Hepatocyte (in vitro differentiated cells): ENCODE measurements around the gene CDY2B.
"Not testable (repeated sequence)": the region's sequence is repeated elsewhere in the genome, so short reads cannot be mapped to it uniquely, and the experiment has no call there.

Experiments
- EZH2 ChIP-seq: fragments of 200-600 bp; sonication (generic); IDR thresholded peaks from 2 replicates; pipeline ENCODE4 v1.6.1; 2016; ENCODE audit warnings: antibody characterized with exemption, mild to moderate bottlenecking, borderline replicate concordance
- EZH2phosphoT487 ChIP-seq: fragments of 200-600 bp; sonication (generic); IDR thresholded peaks from one replicate; pipeline ENCODE4 v1.6.1; 2018; ENCODE audit warnings: antibody characterized with exemption, mild to moderate bottlenecking, low read depth, moderate library complexity; ENCODE audit not compliant: unreplicated experiment, severe bottlenecking
- TF ChIP-seq, protein P1 (sequence below): fragments of 200-600 bp; sonication (generic); IDR thresholded peaks from 2 replicates; pipeline ENCODE4 v1.5.1; 2016; ENCODE audit warnings: antibody characterized with exemption, mild to moderate bottlenecking; ENCODE audit not compliant: poor library complexity

DNA sequence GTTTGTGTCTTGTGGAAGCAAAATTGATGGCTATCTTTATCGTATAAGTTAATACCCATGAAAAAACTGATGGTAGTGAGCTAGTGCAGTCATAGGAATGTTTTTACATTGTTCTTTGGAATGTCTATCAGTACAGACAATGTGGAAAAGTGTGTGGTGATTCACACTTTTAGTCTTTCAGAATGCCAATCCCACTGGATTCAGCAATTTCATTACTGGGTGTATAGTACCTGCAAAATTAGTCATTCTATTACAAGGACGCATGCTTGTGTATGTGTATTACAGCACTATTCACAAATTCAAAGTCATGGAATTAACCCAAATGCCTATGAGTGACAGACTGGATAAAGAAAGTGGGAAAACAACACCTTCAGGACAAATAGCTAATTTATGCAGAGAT, 27.3 kb upstream of the CDY2B start:
- TF ChIP-seq, protein P1, sequence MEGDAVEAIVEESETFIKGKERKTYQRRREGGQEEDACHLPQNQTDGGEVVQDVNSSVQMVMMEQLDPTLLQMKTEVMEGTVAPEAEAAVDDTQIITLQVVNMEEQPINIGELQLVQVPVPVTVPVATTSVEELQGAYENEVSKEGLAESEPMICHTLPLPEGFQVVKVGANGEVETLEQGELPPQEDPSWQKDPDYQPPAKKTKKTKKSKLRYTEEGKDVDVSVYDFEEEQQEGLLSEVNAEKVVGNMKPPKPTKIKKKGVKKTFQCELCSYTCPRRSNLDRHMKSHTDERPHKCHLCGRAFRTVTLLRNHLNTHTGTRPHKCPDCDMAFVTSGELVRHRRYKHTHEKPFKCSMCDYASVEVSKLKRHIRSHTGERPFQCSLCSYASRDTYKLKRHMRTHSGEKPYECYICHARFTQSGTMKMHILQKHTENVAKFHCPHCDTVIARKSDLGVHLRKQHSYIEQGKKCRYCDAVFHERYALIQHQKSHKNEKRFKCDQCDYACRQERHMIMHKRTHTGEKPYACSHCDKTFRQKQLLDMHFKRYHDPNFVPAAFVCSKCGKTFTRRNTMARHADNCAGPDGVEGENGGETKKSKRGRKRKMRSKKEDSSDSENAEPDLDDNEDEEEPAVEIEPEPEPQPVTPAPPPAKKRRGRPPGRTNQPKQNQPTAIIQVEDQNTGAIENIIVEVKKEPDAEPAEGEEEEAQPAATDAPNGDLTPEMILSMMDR = not testable (repeated sequence)
- TF ChIP-seq EZH2, EZH2phosphoT487: not testable (repeated sequence)
